ENCODE results near the gene PARM1.

The PARM1 gene

DNA sequence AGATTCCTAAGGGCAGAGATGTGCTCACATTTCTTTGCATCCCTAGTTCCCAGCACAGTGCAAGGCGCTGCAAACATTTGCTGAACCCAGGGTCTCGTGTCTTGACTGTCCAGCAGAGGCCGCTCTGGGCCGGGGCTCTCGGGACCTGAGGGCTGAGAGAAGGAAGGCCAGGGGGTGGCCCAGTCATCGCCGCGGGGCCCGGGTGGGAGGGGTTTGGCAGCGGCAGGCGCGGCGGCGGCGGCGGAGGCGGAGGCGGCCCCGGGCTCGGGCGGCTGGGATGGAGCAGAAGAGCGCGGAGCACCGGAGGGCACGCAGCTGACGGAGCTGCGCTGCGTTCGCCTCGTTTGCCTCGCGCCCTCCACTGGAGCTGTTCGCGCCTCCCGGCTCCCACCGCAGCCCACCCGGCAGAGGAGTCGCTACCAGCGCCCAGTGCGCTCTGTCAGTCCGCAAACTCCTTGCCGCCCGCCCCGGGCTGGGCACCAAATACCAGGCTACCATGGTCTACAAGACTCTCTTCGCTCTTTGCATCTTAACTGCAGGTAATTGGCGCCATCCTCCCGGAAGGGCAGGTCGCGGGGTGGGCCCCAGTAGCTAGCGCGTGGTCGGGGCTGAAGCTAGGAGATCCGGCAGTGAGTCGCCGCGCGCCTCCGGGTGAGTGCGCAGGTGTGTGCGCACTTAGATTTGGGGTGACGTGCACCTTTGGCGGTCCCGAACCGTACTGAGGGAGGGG is at the start of gene PARM1:
PARM1 (plus strand) TSS at position 285 of the 730 bp plus-strand sequence; CDS start at position 497, 212 bp downstream.
- TF ChIP-seq ZFX (IDR thresholded peaks at IDR 0.05) (no peak), CTCF (conservative IDR thresholded peaks at IDR 0.05) (peak; percentile 84)
- H3K27ac ChIP-seq = no peak within 1 kb of the TSS

GRCh38 chr4:74884266-74884665 is 48.6 kb upstream of the PARM1 start:
- no peak for TF ChIP-seq CTCF (conservative IDR thresholded peaks at IDR 0.05)
- no peak for TF ChIP-seq ZFX (IDR thresholded peaks at IDR 0.05)
- no peak overlapping the region for H3K27ac ChIP-seq

- no peak overlapping the region for H3K27ac ChIP-seq
- TF ChIP-seq ZFX (IDR thresholded peaks at IDR 0.05) = no peak
- TF ChIP-seq CTCF (conservative IDR thresholded peaks at IDR 0.05) = no peak
Observed at GRCh38 chr4:74886484-74886883, 46.4 kb upstream of the PARM1 start.

DNA sequence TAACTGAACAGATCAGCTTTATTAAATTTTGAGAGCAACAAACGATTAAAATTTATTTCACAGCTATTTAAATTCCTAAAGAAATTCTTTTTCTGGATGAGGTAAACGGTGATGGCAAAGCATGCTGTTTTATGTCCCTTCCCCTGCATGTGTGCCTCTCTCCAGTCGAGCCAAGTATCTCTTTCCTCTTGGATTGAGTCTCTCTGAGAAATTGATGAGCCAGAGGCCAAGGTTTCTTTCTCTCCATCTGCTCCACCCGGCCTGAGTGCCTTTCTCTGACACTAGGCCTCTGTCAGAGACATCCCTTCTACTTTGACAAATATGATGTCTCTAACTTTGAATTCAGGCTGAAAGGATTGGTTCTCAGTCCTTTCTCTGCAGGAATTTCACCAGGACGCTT is 42.6 kb upstream of the PARM1 start:
- TF ChIP-seq CTCF (conservative IDR thresholded peaks at IDR 0.05) = no peak
- no peak for TF ChIP-seq ZFX (IDR thresholded peaks at IDR 0.05)
- H3K27ac ChIP-seq = no peak overlapping the region

DNA sequence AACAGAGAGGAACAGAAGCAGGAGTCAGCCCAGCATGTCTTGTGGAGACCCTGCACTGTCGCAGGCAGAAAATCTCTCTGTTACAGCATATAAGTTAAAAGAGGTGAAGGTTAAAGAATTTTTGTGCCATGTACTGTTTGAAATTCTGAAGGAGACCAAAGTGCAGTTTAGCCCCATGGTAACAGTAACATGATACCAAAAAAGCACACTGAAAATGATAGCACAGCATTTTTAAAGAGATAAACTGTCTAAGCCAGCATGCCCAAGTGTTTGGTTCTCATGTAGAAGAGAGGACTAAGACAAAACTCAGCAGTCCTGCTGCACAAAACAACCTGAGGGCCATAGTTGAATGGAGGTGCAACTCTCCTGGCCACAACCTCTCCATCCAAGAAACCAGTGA is 41.9 kb upstream of the PARM1 start:
- no peak for TF ChIP-seq CTCF (conservative IDR thresholded peaks at IDR 0.05)
- TF ChIP-seq ZFX (IDR thresholded peaks at IDR 0.05) = no peak
- no peak overlapping the region for H3K27ac ChIP-seq

DNA sequence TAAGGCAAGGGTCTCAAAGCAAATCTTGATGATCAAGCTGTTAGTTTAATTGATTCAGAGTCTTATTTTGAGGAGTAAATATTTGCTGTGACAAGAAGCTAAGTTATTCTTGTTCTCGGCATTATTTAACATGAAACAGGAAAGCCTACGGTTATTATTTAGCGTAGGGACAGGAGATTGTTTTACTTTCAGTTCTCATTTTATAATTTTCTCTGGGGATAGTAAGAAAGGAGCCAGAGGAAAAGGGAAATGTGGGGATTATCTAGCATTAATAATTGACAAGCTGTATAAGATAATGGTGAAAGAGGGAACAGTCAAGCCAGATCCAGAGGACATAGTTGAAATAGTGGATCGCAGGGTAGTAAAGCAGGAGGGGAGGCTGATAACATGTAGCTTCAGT is 39.7 kb upstream of the PARM1 start:
- TF ChIP-seq CTCF (conservative IDR thresholded peaks at IDR 0.05) (no peak), ZFX (IDR thresholded peaks at IDR 0.05) (no peak)
- no peak overlapping the region for H3K27ac ChIP-seq

DNA sequence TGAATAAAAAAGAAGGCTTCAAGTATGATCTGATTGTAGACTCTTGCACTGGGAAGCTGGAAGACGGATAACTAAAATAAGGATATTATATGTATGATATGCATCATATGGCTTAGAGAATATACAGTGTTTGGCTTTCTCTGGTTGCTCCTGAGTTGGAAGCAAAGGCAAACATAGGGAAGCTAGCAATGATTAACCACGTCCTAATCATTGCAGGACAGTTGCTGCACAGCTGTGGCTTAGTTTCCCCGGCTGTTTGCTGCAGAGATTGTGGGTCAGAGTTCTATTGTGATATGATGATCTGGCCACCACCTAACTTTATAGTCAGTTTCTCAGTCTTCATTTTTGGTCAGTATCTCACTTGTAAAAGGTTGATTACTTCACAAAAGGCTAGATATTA is 36.3 kb upstream of the PARM1 start:
- TF ChIP-seq CTCF (conservative IDR thresholded peaks at IDR 0.05) = no peak
- TF ChIP-seq ZFX (IDR thresholded peaks at IDR 0.05) = no peak
- H3K27ac ChIP-seq = no peak overlapping the region
